HPDE6-E6E7 (cell line): Measurements from ENCODE around the gene SNX30.

Source experiments
- DNase-seq: peaks from one replicate; pipeline ENCODE4 v3.0.0; 2011; ENCODE audit warnings: missing footprints; ENCODE audit errors: extremely low spot score

SNX30 gene

GRCh38 chr9:112885324-112885723 is 134.8 kb downstream of the SNX30 start:
- no peak for DNase-seq

GRCh38 chr9:112886351-112886750 is 135.8 kb downstream of the SNX30 start:
- no peak for DNase-seq

GRCh38 chr9:112887381-112887780 is 136.8 kb downstream of the SNX30 start:
- no peak for DNase-seq

- DNase-seq: no peak
These were observed 139.8 kb downstream of the SNX30 start, which contains the start of gene SLC46A2 for GRCh38 chr9:112890106-112891081. TSS of gene SLC46A2 (minus strand) at chr9:112890876. CDS start at chr9:112890681, 195 bp downstream.

- DNase-seq: no peak
These were observed 141.0 kb downstream of the SNX30 start for GRCh38 chr9:112891521-112891920.

GRCh38 chr9:112892981-112893380 is 142.4 kb downstream of the SNX30 start:
- no peak for DNase-seq

- peak; percentile 58 for DNase-seq
These were observed 143.5 kb downstream of the SNX30 start for GRCh38 chr9:112894041-112894440.

GRCh38 chr9:112894699-112895098 is 144.1 kb downstream of the SNX30 start:
- DNase-seq: no peak

GRCh38 chr9:112896131-112896530 is 145.6 kb downstream of the SNX30 start:
- DNase-seq: no peak

- DNase-seq: no peak
These were observed 148.3 kb downstream of the SNX30 start for GRCh38 chr9:112898872-112899311.

- DNase-seq: no peak
These were observed 149.9 kb downstream of the SNX30 start for GRCh38 chr9:112900488-112900887.

- no peak for DNase-seq
These were observed 150.3 kb downstream of the SNX30 start for GRCh38 chr9:112900901-112901300.

- DNase-seq: no peak
These were observed 154.5 kb downstream of the SNX30 start for GRCh38 chr9:112905084-112905483.

GRCh38 chr9:112911736-112912135 is 161.2 kb downstream of the SNX30 start:
- DNase-seq: no peak

GRCh38 chr9:112912636-112913035 is 162.1 kb downstream of the SNX30 start:
- no peak for DNase-seq

- DNase-seq: no peak
These were observed 162.8 kb downstream of the SNX30 start for GRCh38 chr9:112913326-112913725.

- no peak for DNase-seq
These were observed 164.0 kb downstream of the SNX30 start for GRCh38 chr9:112914524-112914923.

- DNase-seq: peak; percentile 64
These were observed 166.8 kb downstream of the SNX30 start for GRCh38 chr9:112917047-112917986.

GRCh38 chr9:112917987-112918362 is 167.4 kb downstream of the SNX30 start:
- DNase-seq: no peak

GRCh38 chr9:112921549-112921948 is 171.0 kb downstream of the SNX30 start:
- peak; percentile 39 for DNase-seq
